Adrenal gland (tissue), 5 donors: ENCODE data around the gene KCNF1.

Experiments used
- CTCF ChIP-seq, 6 experiments: fragments of 450-650 bp in 4 of 6; fragments of 200-600 bp in 2 of 6; sonication (generic) in 1 of 6; IDR thresholded peaks; 1 replicate in 5 of 6; 2 replicates in 1 of 6; pipeline versions ENCODE4 v1.5.1 to v1.8.0; 2016 to 2021; ENCODE audit warnings: antibody characterized with exemption in 6 of 6, mild to moderate bottlenecking in 2 of 6, moderate library complexity in 1 of 6
- POLR2A ChIP-seq, 2 donors: fragments of 450-650 bp; IDR thresholded peaks; one replicate each; pipeline ENCODE4 v1.6.1; 2017; ENCODE audit warnings: antibody characterized with exemption in 2 of 2, mild to moderate bottlenecking in 2 of 2, moderate library complexity in 1 of 2
- donor health status: DM: no; HTN: no; CAD: no.

GRCh38 chr2:10912076-10912731 lies 470 bp downstream of the KCNF1 start:
- TF ChIP-seq CTCF (IDR thresholded peaks at IDR 0.05) (no peak), POLR2A (IDR thresholded peaks at IDR 0.05) (no peak)
